SK-N-SH treated with all-trans-retinoic acid at 6 μM for 48 hours (cell line): Measurements from ENCODE around the gene STXBP5.

ENCODE experiments used
- ATAC-seq: fragments of 200-7000 bp; cut with Tn5 transposase; 3 replicates; pipeline ENCODE4 v1.9.1; 2020; ENCODE audit warnings: mild to moderate bottlenecking, moderate library complexity
- BACH2 ChIP-seq: fragments of 250-450 bp; sonication (Bioruptor Pico); IDR thresholded peaks from 2 replicates; pipeline ENCODE4 v1.9.0; 2021; ENCODE audit warnings: mild to moderate bottlenecking, borderline replicate concordance
- CSDC2 ChIP-seq: fragments of 250-450 bp; sonication (Bioruptor Pico); IDR thresholded peaks from 2 replicates; pipeline ENCODE4 v1.5.0; 2020; ENCODE audit warnings: mild to moderate bottlenecking, moderate library complexity
- CSRNP3 ChIP-seq: fragments of 250-450 bp; sonication (Bioruptor Pico); IDR thresholded peaks from 2 replicates; pipeline ENCODE4 v1.5.1; 2021; ENCODE audit warnings: mild to moderate bottlenecking, moderate library complexity
- GLIS3 ChIP-seq: fragments of 250-450 bp; sonication (Bioruptor Pico); IDR thresholded peaks from 2 replicates; pipeline ENCODE4 v1.5.0; 2020; ENCODE audit warnings: mild to moderate bottlenecking, moderate library complexity
- ISL1 ChIP-seq: fragments of 250-450 bp; sonication (Bioruptor Pico); IDR thresholded peaks from 2 replicates; pipeline ENCODE4 v2.1.2; 2022; ENCODE audit warnings: mild to moderate bottlenecking, moderate library complexity
- OSR1 ChIP-seq: fragments of 250-450 bp; sonication (Bioruptor Pico); IDR thresholded peaks from 2 replicates; pipeline ENCODE4 v1.8.0; 2022; ENCODE audit warnings: moderate library complexity, mild to moderate bottlenecking, inconsistent platforms
- PATZ1 ChIP-seq: fragments of 250-450 bp; sonication (Bioruptor Pico); IDR thresholded peaks from 2 replicates; pipeline ENCODE4 v1.8.0; 2020; ENCODE audit warnings: mild to moderate bottlenecking, moderate library complexity, borderline replicate concordance
- PPARA ChIP-seq: fragments of 250-450 bp; sonication (Bioruptor Pico); IDR thresholded peaks from 2 replicates; pipeline ENCODE4 v1.5.0; 2020; ENCODE audit warnings: mild to moderate bottlenecking, borderline replicate concordance
- RARB ChIP-seq: fragments of 250-450 bp; sonication (Bioruptor Pico); IDR thresholded peaks from 2 replicates; pipeline ENCODE4 v1.8.0; 2021; ENCODE audit warnings: mild to moderate bottlenecking, moderate library complexity
- SNAI2 ChIP-seq: fragments of 250-450 bp; sonication (Bioruptor Pico); IDR thresholded peaks from 2 replicates; pipeline ENCODE4 v1.5.0; 2020; ENCODE audit warnings: mild to moderate bottlenecking, moderate library complexity
- TCF4 ChIP-seq: fragments of 250-450 bp; sonication (Bioruptor Pico); IDR thresholded peaks from 2 replicates; pipeline ENCODE4 v1.8.0; 2021; ENCODE audit warnings: mild to moderate bottlenecking, moderate library complexity, borderline replicate concordance
- TOX ChIP-seq: fragments of 250-450 bp; sonication (Bioruptor Pico); IDR thresholded peaks from 2 replicates; pipeline ENCODE4 v1.8.0; 2021; ENCODE audit warnings: mild to moderate bottlenecking, moderate library complexity, borderline replicate concordance
- ZFP3 ChIP-seq: fragments of 250-450 bp; sonication (Bioruptor Pico); IDR thresholded peaks from 2 replicates; pipeline ENCODE4 v1.5.0; 2020; ENCODE audit warnings: mild to moderate bottlenecking, moderate library complexity
- ZFP30 ChIP-seq: fragments of 450-650 bp; formaldehyde crosslinking; IDR thresholded peaks from 2 replicates; pipeline ENCODE4 v1.5.0; 2022; ENCODE audit warnings: mild to moderate bottlenecking, moderate library complexity
- ZNF565 ChIP-seq: fragments of 450-650 bp; formaldehyde crosslinking; conservative IDR thresholded peaks from 2 replicates; pipeline ENCODE4 v1.5.0; 2020; ENCODE audit warnings: low read depth, mild to moderate bottlenecking, moderate library complexity
- ZNF70 ChIP-seq: fragments of 450-650 bp; formaldehyde crosslinking; IDR thresholded peaks from 2 replicates; pipeline ENCODE4 v1.5.0; 2020; ENCODE audit warnings: mild to moderate bottlenecking, moderate library complexity
- ZNF8 ChIP-seq: fragments of 450-650 bp; formaldehyde crosslinking; IDR thresholded peaks from 2 replicates; pipeline ENCODE4 v1.5.0; 2020; ENCODE audit warnings: mild to moderate bottlenecking, moderate library complexity
- TF ChIP-seq, protein P1 (sequence below): fragments of 250-450 bp; sonication (Bioruptor Pico); IDR thresholded peaks from 2 replicates; pipeline ENCODE4 v1.5.1; 2020; ENCODE audit warnings: low read depth, mild to moderate bottlenecking, moderate library complexity
- TF ChIP-seq, protein P2 (sequence below): fragments of 250-450 bp; sonication (Bioruptor Pico); IDR thresholded peaks from 2 replicates; pipeline ENCODE4 v1.8.0; 2021; ENCODE audit warnings: low read depth, mild to moderate bottlenecking, moderate library complexity, borderline replicate concordance

Gene STXBP5

DNA sequence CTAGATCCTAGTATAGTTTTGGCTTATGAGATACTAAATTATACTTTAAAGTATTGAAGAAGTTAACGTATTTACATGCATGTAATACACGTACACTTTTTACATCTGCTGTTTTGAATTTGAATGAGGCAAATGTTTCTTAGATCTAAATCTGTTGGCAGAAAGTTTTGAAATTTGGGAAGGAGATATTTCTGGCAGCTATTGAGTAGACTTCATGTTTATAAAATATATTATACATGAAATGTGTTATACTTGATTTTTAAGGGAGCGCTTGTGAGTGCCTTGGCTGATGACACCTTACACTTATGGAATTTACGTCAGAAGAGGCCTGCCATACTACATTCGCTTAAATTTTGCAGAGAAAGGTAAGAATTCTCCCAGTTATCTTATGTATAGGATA, 34.7 kb downstream of the STXBP5 start:
- no peak for ATAC-seq
- TF ChIP-seq TCF4 (CRISPR knock-in tag) (no peak), GLIS3 (CRISPR knock-in tag) (no peak), ZNF565 (CRISPR knock-in tag) (no peak), SNAI2 (CRISPR knock-in tag) (no peak), ZNF70 (CRISPR knock-in tag) (no peak), BACH2 (CRISPR knock-in tag) (no peak), CSRNP3 (CRISPR knock-in tag) (no peak)
- TF ChIP-seq, protein P1, sequence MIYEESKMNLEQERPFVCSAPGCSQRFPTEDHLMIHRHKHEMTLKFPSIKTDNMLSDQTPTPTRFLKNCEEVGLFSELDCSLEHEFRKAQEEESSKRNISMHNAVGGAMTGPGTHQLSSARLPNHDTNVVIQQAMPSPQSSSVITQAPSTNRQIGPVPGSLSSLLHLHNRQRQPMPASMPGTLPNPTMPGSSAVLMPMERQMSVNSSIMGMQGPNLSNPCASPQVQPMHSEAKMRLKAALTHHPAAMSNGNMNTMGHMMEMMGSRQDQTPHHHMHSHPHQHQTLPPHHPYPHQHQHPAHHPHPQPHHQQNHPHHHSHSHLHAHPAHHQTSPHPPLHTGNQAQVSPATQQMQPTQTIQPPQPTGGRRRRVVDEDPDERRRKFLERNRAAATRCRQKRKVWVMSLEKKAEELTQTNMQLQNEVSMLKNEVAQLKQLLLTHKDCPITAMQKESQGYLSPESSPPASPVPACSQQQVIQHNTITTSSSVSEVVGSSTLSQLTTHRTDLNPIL (CRISPR knock-in tag): no peak

- TF ChIP-seq ZNF8 (CRISPR knock-in tag) (no peak), ZNF70 (CRISPR knock-in tag) (no peak), TCF4 (CRISPR knock-in tag) (no peak), OSR1 (CRISPR knock-in tag) (no peak), SNAI2 (CRISPR knock-in tag) (no peak), RARB (CRISPR knock-in tag) (no peak), PATZ1 (CRISPR knock-in tag) (no peak), ZFP3 (CRISPR knock-in tag) (no peak), CSRNP3 (CRISPR knock-in tag) (no peak), ZFP30 (CRISPR knock-in tag) (no peak), ISL1 (no peak)
- TF ChIP-seq, protein P1 (CRISPR knock-in tag): no peak
- TF ChIP-seq, protein P2, sequence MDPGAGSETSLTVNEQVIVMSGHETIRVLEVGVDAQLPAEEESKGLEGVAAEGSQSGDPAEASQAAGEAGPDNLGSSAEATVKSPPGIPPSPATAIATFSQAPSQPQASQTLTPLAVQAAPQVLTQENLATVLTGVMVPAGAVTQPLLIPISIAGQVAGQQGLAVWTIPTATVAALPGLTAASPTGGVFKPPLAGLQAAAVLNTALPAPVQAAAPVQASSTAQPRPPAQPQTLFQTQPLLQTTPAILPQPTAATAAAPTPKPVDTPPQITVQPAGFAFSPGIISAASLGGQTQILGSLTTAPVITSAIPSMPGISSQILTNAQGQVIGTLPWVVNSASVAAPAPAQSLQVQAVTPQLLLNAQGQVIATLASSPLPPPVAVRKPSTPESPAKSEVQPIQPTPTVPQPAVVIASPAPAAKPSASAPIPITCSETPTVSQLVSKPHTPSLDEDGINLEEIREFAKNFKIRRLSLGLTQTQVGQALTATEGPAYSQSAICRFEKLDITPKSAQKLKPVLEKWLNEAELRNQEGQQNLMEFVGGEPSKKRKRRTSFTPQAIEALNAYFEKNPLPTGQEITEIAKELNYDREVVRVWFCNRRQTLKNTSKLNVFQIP (CRISPR knock-in tag): no peak
These were observed 40.6 kb downstream of the STXBP5 start for GRCh38 chr6:147244832-147245231.

GRCh38 chr6:147245693-147246092, 41.5 kb downstream of the STXBP5 start:
- TF ChIP-seq PPARA (CRISPR knock-in tag) (no peak), GLIS3 (CRISPR knock-in tag) (no peak), CSDC2 (CRISPR knock-in tag) (no peak), TOX (CRISPR knock-in tag) (no peak), ZFP3 (CRISPR knock-in tag) (no peak), OSR1 (CRISPR knock-in tag) (no peak), PATZ1 (CRISPR knock-in tag) (no peak)
- ATAC-seq: no peak

More at GRCh38 chr6:147244832-147245231, 40.6 kb downstream of the STXBP5 start:
- ATAC-seq: no peak
